NCI-H1436 treated with DMSO at 0.1 percent for 48 hours (cell line): ENCODE results near the gene KCNH1.

Experiments
- DNase-seq: peaks from one replicate; lab custom pipeline; 2025; lab: John Stamatoyannopoulos, UW

Gene KCNH1

GRCh38 chr1:210857705-210858104 is 276.2 kb downstream of the KCNH1 start:
- DNase-seq: no peak

GRCh38 chr1:210857146-210857663 is 276.7 kb downstream of the KCNH1 start:
- DNase-seq: no peak

GRCh38 chr1:210855440-210855839 is 278.5 kb downstream of the KCNH1 start:
- no peak for DNase-seq

GRCh38 chr1:210853276-210853675 is 280.7 kb downstream of the KCNH1 start:
- no peak for DNase-seq

- DNase-seq: no peak
These were observed 283.4 kb downstream of the KCNH1 start for GRCh38 chr1:210850556-210850955.

GRCh38 chr1:210848474-210848873 is 285.5 kb downstream of the KCNH1 start:
- no peak for DNase-seq

GRCh38 chr1:210841926-210842625 is 291.9 kb downstream of the KCNH1 start:
- DNase-seq: no peak

- peak; percentile 28 for DNase-seq
These were observed 303.6 kb downstream of the KCNH1 start for GRCh38 chr1:210830034-210831028.

GRCh38 chr1:210828996-210829596 is 304.9 kb downstream of the KCNH1 start:
- no peak for DNase-seq

GRCh38 chr1:210827481-210827880 is 306.5 kb downstream of the KCNH1 start:
- no peak for DNase-seq

GRCh38 chr1:210826686-210827085 is 307.3 kb downstream of the KCNH1 start:
- no peak for DNase-seq

- DNase-seq: no peak
These were observed 311.0 kb downstream of the KCNH1 start for GRCh38 chr1:210822932-210823331.

- DNase-seq: no peak
These were observed 311.7 kb downstream of the KCNH1 start for GRCh38 chr1:210822241-210822640.

GRCh38 chr1:210821615-210822014 is 312.3 kb downstream of the KCNH1 start:
- DNase-seq: no peak

- DNase-seq: no peak
These were observed 314.7 kb downstream of the KCNH1 start for GRCh38 chr1:210819266-210819665.

- DNase-seq: no peak
These were observed 316.3 kb downstream of the KCNH1 start for GRCh38 chr1:210817385-210818275.

- DNase-seq: peak; percentile 29
These were observed 318.1 kb downstream of the KCNH1 start for GRCh38 chr1:210815641-210816550.

- DNase-seq: no peak
These were observed 319.4 kb downstream of the KCNH1 start for GRCh38 chr1:210814382-210815123.

GRCh38 chr1:210801501-210801900 is 332.4 kb downstream of the KCNH1 start:
- DNase-seq: no peak

- DNase-seq: no peak
These were observed 333.2 kb downstream of the KCNH1 start for GRCh38 chr1:210800756-210801155.
